HL-60/S4 treated with phorbol 12-myristate 13-acetate at 8.2 ng/mL for 4 days and 3 days (cell line): Measurements from ENCODE around the gene CST7.
"Not testable (repeated sequence)": the region's sequence is repeated elsewhere in the genome, so short reads cannot be mapped to it uniquely, and the experiment has no call there.

Source experiments
- in situ Hi-C: fragments of 300-500 bp; cut with MboI; formaldehyde crosslinking; loops from 2 replicates; pipeline ENCODE4 v1.15.0; 2022; ENCODE audit warnings: low sequenced_read_pairs

The CST7 gene

GRCh38 chr20:24920706-24921105, 28.4 kb upstream of the CST7 start:
- in situ Hi-C loops, result loop anchor here (25.0 kb wide), 1 partner anchor 758 kb away; no protein-coding TSS in a partner anchor

GRCh38 chr20:24929259-24929658, 19.8 kb upstream of the CST7 start:
- in situ Hi-C loops, result not testable (repeated sequence)

- in situ Hi-C loops, result not testable (repeated sequence)
Measured at GRCh38 chr20:24929867-24930723, 19.0 kb upstream of the CST7 start.

- in situ Hi-C loops, result not testable (repeated sequence)
Measured at GRCh38 chr20:24930724-24931688, 18.1 kb upstream of the CST7 start.

- in situ Hi-C loops, result not testable (repeated sequence)
Measured at GRCh38 chr20:24931893-24932292, 17.2 kb upstream of the CST7 start.

GRCh38 chr20:24933266-24933908, 15.7 kb upstream of the CST7 start:
- in situ Hi-C loops, result no loop called here

- in situ Hi-C loops, result no loop called here
Measured at GRCh38 chr20:24934101-24934661, 14.9 kb upstream of the CST7 start.

- in situ Hi-C loops, result no loop called here
Measured at GRCh38 chr20:24934716-24935115, 14.4 kb upstream of the CST7 start.

GRCh38 chr20:24935140-24935539, 13.9 kb upstream of the CST7 start:
- in situ Hi-C loops, result no loop called here

GRCh38 chr20:24935766-24936525, 13.1 kb upstream of the CST7 start:
- in situ Hi-C loops, result no loop called here

GRCh38 chr20:24936526-24937407, 12.3 kb upstream of the CST7 start:
- in situ Hi-C loops, result no loop called here

GRCh38 chr20:24937579-24937978, 11.5 kb upstream of the CST7 start:
- in situ Hi-C loops, result no loop called here

- in situ Hi-C loops, result no loop called here
Measured at GRCh38 chr20:24938498-24938897, 10.6 kb upstream of the CST7 start.

GRCh38 chr20:24939036-24939435, 10.0 kb upstream of the CST7 start:
- in situ Hi-C loops, result no loop called here

- in situ Hi-C loops, result no loop called here
Measured at GRCh38 chr20:24942679-24943078, 6.4 kb upstream of the CST7 start.

- in situ Hi-C loops, result no loop called here
Measured at GRCh38 chr20:24943196-24943595, 5.9 kb upstream of the CST7 start.

- in situ Hi-C loops, result no loop called here
Measured at GRCh38 chr20:24943731-24944130, 5.3 kb upstream of the CST7 start.

GRCh38 chr20:24946376-24946775, 2.7 kb upstream of the CST7 start:
- in situ Hi-C loops, result not testable (repeated sequence)

- in situ Hi-C loops, result not testable (repeated sequence)
Measured at GRCh38 chr20:24948396-24948938, 602 bp upstream of the CST7 start.
